Panc1 (cell line): Measurements from ENCODE around the gene OR1B1.

Experiments
- CTCF ChIP-seq: fragments of 450-650 bp; IDR thresholded peaks from 2 replicates; pipeline ENCODE4 v1.5.1; 2017; ENCODE audit warnings: mild to moderate bottlenecking
- POLR2AphosphoS5 ChIP-seq: IDR thresholded peaks from 2 replicates; pipeline ENCODE4 v1.6.1; 2012; ENCODE audit warnings: mild to moderate bottlenecking, low read depth, low read length, moderate library complexity
- REST ChIP-seq, 2 experiments: IDR thresholded peaks; 2 replicates each; pipeline ENCODE4 v1.6.1; 2011 to 2012; ENCODE audit warnings: low read depth in 2 of 2, control low read depth in 1 of 2, low read length in 1 of 2, mild to moderate bottlenecking in 1 of 2, moderate library complexity in 1 of 2; ENCODE audit not compliant: insufficient read depth in 1 of 2
- SIN3A ChIP-seq: IDR thresholded peaks from 2 replicates; pipeline ENCODE4 v1.6.1; 2012; ENCODE audit warnings: low read depth, mild to moderate bottlenecking, low read length, moderate library complexity, borderline replicate concordance; ENCODE audit not compliant: insufficient read depth
- TCF7L2 ChIP-seq: IDR thresholded peaks from 2 replicates; pipeline ENCODE4 v1.6.1; 2011; ENCODE audit warnings: mild to moderate bottlenecking, low read depth, low read length, inconsistent platforms

- TF ChIP-seq CTCF = no peak
- TF ChIP-seq TCF7L2 = no peak
- TF ChIP-seq POLR2AphosphoS5 = no peak
- TF ChIP-seq REST (IDR thresholded peaks at IDR 0.05; ENCODE audit: insufficient read depth in 1 of 2, low read depth in 2 of 2, low read length in 1 of 2) = no peak
- no peak for TF ChIP-seq SIN3A
Measured at GRCh38 chr9:122609804-122610203, 47.6 kb downstream of the OR1B1 start.
